HG03571 (cell line): Measurements from ENCODE around the gene WNT3A.
"Not testable (repeated sequence)": the region's sequence is repeated elsewhere in the genome, so short reads cannot be mapped to it uniquely, and the experiment has no call there.

Experiments used
- ATAC-seq: cut with Tn5 transposase; IDR thresholded peaks from one replicate; pipeline ENCODE4 v1.9.1; 2021; ENCODE audit not compliant: unreplicated experiment

Gene WNT3A, protein sequence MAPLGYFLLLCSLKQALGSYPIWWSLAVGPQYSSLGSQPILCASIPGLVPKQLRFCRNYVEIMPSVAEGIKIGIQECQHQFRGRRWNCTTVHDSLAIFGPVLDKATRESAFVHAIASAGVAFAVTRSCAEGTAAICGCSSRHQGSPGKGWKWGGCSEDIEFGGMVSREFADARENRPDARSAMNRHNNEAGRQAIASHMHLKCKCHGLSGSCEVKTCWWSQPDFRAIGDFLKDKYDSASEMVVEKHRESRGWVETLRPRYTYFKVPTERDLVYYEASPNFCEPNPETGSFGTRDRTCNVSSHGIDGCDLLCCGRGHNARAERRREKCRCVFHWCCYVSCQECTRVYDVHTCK

DNA sequence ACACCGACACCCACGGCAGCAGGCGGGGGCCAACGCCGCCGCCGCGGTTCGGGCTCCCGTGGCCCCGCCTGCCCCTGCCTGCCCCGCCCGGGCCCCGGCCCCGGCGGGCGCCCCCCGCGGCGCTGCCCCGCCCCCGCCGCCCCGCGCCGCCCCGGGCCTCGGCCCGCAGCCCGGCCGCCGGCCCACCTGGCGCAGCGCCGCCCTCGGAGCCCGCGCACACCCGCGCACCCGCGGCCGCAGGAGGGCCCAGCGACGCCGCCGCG, at the start of gene WNT3A:
TSS of gene WNT3A (plus strand) at position 213 of the 263 bp plus-strand sequence. CDS start 131 bp downstream, outside the sequence.
- ATAC-seq, result no peak

DNA sequence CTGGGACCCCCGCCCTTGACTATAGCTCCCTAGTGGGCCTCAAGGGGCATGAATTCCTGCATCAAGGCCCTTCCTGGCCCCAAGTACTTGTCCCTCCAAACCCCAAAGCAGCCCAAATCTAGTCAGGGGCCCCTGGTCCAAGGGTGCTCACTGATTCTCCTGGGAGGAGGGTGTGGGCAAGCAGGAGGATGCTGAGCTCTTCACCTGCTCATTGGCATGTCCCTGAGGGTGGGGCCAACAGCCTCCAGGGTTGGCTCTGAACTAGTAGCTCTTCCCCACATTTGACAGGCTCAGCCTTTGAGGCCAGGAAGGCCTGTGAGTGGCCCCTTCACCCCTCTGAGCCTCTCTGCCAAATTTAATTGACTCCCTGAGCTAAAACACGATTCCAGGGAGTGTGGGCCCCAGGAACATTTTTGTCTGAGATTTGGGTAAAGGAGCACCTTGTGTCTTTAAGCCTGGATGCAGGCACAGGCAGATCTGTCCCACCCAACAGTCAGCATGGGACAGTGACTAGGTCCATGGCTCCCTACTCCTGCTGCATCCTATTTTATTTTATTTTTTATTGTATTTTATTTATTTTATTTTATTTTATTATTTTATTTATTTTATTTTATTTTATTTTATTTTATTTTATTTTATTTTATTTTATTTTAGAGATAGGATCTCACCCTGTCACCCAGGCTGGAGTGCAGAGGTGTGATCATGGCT, 48.0 kb upstream of the WNT3A start:
- ATAC-seq, result no peak

DNA sequence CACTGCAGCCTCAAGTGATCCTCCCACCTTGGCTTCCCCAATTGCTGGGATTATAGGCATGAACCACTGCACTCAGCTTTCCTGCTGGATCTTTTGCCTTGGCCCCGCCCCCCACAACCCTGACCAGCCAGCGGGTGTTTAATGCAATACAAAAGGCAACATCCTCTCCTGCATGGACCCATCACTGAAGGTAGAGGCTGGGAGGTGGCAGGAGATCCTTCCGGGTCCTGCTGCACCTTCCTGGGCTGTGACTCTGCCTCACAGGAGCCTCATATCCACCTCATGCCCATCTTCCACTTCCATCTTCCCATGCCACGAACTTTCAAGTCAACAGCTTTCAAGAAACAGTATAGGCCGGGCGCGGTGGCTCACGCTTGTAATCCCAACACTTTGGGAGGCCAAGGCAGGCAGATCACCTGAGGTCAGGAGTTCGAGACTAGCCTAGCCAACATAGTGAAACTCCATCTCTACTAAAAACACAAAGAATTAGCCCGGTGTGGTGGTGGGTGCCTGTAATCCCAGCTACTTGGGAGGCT, 47.4 kb upstream of the WNT3A start:
- no peak for ATAC-seq

DNA sequence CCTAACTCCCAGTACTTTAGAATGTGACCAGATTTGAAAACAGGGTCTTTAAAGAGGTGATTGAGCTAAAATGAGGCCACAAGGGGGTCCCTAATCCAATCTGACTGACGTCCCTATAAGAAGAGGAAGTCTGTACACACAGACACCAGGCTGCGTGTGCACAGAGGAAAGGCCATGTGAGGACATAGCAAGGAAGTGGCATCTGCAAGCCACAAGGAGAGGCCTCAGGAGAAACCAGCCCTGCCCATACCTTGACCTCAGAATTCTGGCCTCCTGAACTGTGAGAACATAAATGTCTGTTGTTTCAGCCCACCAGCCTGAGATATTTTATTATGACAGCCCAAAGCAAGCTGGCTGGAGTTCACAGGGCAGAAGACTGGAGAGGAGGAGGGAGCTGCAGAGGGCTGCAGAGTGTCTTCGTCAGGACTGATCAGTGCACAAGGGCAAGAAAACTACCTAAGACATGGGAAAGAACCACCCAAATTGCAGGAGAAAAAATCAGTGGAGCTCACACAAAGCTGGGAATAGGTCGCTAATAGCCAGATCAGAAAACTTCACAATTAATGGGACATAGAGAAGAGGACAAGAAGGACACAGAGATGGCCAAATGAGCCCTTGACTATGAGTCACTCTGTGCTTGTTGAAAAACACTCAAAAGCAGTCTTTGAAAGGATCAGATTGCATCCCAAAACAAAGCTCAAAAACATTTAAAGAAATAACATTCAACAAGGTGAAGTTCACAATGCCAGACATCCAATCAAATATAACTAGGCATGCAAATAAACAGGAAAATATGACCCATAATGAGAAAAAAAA, 44.9 kb upstream of the WNT3A start:
- ATAC-seq, result no peak

DNA sequence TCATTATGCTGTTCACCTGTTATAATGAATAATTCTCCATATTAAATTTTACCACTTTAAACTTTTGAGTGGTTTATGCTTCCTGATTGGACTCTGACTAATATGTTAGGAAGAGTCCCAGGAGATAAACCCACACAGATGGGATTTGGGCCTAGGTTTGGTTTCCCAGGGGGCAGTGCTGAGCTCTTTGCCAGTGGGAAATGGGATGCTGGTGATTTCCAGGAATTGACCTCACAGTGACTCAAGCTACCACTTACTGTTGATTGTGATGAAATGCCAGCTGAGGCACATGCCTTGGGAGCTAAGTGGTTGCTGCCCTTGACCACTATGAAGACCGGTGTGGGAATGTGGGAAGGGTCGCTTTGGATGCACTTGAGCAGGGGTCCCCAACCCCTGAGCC, 40.1 kb upstream of the WNT3A start:
- not testable (repeated sequence) for ATAC-seq

DNA sequence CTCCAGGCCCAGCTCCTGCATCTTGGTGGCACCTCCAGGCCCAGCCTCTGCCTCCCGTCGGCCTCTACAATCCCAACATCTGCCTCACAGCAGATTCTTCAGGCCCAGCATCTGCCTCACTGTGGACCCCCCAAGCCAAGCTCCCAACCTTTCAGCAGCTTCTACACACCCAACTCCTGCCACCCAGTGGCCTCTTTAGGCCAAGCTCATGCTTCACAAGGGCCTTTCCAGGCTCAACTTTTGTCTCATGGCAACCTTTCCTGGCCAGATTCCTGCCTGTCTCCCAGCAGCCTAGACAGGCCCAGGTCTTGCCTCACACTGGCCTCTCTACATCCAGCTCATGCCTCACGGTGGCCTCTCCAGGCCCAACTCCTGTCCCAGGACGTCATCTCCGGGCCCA, 39.0 kb upstream of the WNT3A start:
- not testable (repeated sequence) for ATAC-seq

DNA sequence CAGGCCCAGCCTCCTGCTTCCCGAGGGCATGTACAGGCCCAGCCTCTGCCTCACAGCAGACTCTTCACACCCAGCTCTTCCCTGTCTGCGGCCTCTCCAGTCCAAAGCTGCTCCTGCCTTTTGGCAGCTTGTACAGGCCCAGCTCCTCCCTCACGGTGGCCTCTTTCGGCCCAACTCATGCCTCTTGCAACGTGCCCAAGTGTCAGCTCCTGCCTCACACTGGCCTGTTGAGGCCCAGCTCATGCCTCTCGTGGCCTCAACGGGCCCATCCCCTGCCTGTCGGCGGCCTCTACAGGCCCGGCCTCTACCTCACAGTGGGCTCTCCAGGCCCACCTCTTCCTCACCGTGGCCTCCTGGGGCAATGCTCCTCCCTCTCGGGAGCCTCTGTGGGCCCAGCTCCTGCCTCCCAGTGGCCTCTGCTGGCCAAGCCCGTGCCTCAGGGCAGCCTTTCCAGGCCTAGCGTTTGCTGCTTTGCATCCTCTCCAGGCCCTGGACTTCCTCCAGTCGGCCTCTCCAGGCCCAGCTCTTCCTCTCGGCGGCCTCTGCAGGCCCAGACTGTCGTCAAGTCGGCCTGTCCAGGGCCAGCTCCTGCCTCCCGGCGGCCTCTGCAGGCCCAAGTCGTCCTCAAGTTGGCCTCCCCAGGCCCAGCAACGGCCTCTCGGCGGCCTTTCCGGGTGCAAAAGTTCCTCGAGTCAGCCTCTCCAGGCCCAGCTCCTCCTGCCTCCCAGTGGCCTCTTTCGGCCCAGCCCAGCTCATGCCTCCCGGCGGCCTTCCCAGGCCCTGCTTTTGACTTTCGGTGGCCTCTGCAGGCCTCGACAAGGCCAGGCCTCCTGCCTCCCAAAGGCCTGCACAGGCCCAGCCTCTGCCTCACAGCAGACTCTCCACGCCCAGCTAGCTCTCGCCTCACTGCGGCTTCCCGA, 36.5 kb upstream of the WNT3A start:
- ATAC-seq, result not testable (repeated sequence)

DNA sequence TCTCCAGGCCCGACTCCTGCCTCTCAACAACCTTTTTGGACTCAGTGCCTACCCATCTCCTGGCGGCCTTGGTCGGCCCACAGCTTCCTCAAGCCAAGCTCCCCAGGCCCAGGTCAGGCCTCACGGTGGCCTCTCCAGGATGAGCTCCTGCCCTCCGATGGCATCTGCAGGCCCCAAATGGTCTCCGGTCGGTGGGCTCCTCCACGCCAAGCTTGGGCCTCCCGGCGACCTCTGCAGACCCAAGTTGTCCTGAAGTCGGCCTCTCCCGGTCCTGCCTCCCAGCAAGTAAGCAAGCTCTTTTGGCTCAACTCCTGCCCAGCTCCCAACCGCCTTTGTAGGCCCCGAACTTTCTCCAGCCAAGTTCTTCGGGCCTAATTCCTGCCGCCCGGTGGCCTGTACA, 35.6 kb upstream of the WNT3A start:
- ATAC-seq, result not testable (repeated sequence)

DNA sequence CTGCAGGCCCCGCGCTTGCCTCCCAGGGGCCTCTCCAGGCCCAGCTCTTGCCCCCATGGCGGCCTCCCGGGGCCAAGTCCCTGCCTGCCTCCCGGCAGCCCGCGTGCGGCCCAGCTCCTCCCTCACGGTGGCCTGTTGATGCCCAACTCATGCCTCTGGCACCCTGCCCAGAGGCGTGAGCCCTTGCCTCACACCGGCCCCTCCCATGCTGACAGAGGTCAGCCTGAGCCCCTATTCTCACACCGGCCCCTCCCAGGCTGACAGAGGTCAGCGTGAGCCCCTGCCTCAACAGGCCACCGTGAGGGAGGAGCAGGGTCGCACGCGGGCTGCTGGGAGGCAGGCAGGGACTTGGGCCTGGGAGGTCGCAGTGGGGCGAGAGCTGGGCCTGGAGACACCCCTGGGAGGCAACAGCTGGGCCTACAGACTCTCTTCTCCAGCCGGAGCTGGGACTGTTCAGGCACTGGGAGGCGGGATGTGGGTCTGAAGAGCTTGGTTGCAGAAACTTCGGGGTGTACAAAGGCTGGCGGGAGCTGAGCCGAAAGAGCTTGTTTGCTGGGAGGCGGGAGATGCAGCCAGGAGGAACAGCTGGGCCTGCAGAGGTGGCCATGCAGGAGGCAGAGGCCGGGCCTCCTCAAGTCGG, 35.0 kb upstream of the WNT3A start:
- ATAC-seq, result not testable (repeated sequence)

DNA sequence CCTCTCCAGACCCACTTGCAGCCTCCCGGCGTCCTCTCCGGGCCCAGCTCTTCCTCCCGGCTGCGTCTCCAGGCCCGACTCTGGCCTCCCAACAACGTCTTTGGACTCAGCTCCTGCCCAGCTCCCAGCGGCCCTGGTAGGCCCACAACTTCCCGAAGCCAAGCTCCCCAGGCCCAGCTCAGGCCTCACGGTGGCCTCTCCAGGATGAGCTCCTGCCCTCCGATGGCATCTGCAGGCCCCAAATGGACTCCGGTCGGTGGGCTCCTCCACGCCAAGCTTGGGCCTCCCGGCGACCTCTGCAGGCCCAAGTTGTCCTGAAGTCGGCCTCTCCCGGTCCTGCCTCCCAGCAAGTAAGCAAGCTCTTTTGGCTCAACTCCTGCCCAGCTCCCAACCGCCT, 34.5 kb upstream of the WNT3A start:
- not testable (repeated sequence) for ATAC-seq

DNA sequence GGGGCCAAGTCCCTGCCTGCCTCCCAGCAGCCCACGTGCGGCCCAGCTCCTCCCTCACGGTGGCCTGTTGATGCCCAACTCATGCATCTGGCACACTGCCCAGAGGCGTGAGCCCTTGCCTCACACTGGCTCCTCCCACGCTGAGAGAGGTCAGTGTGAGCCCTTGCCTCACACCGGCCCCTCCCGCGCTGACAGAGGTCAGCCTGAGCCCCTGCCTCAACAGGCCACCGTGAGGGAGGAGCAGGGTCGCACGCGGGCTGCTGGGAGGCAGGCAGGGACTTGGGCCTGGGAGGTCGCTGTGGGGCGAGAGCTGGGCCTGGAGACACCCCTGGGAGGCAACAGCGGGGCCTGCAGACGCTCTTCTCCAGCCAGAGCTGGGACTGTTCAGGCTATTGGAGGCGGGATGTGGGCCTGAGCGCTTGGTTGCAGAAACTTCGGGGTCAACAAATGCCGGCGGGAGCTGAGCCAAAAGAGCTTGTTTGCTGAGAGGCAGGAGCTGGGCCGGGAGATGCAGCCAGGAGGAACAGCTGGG, 33.9 kb upstream of the WNT3A start:
- not testable (repeated sequence) for ATAC-seq

DNA sequence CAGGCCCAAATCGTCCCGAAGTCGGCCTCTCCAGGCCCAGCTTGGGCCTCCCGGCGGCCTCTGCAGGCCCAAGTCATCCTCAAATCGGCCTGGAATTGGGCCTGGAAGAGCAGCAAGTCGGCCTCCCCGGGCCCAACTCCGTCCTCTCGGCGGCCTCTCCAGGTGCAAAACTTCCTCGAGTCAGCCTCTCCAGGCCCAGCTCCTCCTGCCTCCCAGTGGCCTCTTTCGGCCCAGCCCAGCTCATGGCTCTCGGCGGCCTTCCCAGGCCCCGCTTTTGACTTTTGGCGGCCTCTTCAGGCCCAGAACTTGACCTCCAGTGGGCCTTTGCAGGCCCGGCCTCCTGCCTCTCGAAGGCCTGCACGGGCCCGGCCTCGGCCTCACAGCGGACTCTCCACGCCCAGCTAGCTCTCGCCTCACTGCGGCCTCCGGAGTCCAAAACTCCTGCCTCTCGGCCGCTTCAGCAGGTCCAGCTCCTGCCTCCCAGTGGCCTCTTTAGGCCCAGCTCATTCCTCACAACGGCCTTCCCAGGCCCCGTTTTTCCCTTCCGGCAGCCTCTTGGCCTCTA, 33.0 kb upstream of the WNT3A start:
- not testable (repeated sequence) for ATAC-seq

DNA sequence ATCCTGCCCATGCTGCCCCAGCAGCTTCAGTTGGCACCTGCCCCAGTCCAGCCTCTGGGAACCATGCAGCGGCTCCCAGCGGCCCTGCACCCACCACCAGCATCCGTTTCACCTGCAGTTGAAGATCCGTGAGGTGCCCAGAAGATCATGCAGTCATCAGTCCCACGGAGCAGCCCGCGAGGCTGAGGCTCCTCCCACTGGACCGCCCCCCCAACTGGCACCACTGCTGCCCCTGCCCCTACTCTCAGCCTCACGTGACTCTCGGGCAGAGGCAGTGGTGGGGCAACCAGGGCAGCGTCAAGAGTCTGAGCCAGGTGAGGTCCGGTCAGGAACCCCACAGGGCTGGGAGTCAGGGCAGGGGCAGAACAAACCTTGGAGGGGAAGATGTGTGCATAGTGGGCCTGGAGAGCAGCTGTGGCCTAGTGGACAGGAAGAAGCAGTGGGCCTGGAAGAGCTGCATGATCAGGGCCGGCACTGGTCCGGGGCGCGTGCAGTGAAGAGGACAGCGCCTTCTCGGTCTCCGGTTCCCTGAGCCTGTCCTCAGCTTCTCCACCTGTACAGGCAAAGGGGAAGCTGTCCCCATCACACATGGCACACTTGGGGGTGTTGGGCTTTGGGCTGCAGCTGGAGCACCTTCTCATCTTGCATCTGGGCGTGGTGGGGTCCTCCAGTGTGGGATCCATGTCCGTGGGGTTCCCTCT, 31.1 kb upstream of the WNT3A start:
- not testable (repeated sequence) for ATAC-seq

DNA sequence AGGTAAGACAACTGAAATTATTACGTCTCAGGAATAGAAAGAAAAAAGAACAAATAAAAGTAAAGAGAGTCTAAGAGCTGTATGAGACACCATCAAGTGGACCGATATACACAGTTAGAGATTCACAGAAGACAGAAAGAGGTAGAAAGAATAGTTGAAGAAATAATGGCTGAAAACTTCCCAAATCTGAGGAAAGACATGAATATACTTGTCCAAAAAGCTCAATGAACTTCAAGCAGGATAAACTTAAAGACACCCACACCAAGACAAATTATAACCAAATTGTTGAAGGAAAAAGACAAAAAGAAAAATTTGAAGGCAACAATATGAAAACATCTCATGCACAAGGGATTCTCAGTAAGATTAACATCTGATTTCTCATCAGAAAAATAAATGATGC, 19.6 kb upstream of the WNT3A start:
- ATAC-seq, result no peak

DNA sequence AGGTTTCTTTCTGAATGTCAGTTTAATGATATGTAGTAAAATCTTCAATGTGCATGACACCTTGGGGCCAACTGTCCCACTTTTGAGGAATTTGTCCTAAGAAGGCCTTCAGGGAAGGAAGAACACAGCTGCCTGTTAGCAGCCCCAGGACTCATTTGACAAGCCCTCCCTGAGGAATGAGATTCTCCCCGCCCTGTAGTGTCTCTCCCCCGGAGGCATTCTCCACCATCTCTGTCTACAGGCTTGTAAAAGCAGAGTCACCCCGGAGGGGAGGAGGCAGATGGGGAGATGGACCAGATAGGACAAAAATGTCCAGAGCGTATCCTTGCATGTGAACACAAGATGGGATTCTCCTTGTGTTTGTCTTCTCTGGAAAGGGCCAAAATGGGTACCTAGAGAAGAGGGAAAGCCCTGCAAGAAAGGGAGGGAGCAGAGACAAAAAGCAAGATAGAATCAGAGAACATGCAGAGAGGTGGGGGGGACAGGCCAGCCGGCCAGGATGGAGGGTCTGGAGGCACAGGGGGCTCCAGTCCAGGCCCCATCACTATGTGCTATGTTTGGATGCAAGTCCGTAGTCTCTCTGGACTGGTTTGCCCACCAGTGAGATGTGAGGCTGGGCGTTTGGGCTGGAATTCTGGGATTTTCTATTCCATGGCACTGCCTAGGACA, 12.0 kb upstream of the WNT3A start:
- no peak for ATAC-seq

DNA sequence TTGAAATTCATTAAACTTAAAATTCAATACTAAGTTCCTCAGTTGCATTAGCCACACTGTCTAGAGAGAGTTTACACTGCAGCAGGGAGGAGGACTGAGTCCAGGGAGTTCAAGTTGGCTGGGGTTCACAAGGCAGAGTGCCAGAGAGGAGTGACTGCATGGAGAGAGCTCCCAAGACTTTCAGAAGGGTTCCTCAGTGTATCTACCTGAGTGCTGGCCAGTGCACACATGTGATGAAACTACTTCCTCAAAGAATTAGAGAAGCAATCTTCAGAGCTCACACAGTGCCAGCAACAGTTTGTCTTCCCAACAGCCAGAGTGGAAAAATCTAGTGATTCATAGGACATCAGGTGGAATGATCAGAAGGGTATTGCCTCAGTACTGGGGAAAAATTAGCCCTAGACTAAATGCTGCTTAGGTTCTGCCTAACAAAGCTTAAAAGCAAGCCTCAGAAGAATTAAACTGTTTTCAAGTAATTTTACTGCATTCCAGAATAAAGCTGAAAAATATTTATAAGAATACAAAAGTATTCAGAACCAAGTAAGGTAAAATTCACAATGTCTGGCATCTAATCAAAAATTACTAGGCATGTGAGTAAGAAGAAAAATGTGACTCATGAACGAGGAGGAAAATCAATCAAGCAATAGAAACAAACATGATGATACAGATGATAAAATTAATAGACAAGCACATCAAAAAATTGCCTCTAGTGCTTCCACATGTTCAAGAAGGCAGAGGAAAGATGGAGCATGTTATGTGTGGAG, 10.4 kb upstream of the WNT3A start:
- no peak for ATAC-seq

DNA sequence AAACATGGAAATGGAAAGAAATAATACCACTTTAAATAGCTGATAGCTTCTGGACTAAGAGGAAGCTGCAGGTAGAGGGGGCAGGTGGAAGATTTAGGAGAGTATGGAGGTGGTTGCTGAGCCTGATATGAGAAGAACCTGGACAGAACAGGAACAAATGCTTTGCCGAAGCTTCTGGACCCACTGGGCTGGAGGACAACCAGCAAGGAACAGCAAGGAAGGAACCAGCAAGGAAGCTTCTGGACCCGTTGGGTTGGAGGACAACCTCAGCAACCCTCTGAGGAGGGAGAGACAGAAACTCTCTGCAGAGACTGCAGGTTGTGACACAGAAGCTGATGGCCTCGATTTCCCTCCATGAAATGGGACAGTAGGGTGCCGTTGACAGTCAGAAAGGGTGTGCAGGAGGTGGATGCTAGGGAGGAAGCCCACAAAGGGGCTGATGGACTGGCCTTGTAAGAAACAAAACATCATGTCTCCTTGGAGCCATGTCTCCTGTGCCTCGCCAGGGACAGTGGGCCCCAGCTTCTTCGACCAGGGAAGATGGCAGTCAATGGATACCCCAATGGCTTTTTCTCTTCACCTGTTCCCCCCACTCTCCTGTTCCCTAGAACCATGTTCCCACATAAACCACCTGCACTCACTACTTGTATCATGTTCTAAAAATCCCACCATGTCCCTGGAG, 8.3 kb upstream of the WNT3A start:
- ATAC-seq, result no peak
